ES-I3 (cell line): ENCODE data around the gene CAMK2B.

Experiments
- H3K36me3 ChIP-seq: 2 replicates; pipeline ENCODE4 v1.6.1; 2013; ENCODE audit warnings: mild to moderate bottlenecking, low read length, control low read depth, moderate library complexity; ENCODE audit not compliant: insufficient read depth
- H3K4me1 ChIP-seq: 2 replicates; pipeline ENCODE4 v1.6.1; 2013; ENCODE audit warnings: mild to moderate bottlenecking, control low read depth, low read length; ENCODE audit not compliant: insufficient read depth
- H3K9ac ChIP-seq: 2 replicates; pipeline ENCODE4 v1.6.1; 2013; ENCODE audit warnings: low read depth, mild to moderate bottlenecking, low read length, moderate library complexity
- H3K9me3 ChIP-seq: 2 replicates; pipeline ENCODE4 v1.6.1; 2013; ENCODE audit warnings: mild to moderate bottlenecking, low read length, moderate library complexity; ENCODE audit not compliant: control insufficient read depth, insufficient read depth

CAMK2B gene

DNA sequence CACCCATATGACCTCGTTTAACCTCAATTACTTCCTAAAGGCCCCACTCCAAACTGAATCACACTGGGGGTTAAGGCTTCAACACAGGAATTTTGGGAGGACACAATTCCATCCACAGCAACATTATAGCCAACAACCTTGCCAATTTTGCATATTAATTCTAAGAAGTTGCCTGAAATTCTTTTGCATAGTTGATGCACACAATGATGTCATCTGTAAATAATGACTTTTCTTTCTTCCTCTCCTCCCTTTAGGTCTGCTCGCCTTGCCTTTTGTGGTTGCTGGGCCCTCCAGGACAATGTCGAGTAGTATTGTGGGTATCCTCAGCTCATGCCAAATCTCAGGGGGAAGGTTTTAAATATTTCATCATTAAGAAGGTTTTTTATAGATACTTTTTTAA is 16.0 kb upstream of the CAMK2B start:
- Histone ChIP-seq H3K4me1 (no peaks in the 10 kb centered on the region), H3K9ac (no peak overlapping the region)

DNA sequence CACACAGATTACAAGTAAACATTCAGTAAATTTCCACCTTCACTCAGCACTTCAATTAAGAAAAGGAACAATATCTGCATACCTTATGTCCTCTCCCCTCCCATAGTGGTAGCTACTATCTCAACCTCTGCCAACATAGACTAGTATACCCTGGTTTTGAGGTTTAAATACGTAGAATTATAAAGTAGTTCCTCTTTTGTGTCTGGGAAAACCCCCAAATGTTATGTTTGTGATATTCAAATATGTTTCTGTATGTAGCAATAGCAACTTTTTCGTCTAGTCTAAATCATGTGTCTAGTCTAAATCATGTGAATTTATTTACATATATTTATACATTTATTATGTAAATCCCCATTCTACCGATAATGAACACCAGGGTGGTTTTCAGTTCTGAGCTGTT is 13.2 kb upstream of the CAMK2B start:
- 0 out of 2 replicates have a peak, but pooled peaks cover 3% of the 10 kb centered on the region for H3K9me3 ChIP-seq
- H3K4me1 ChIP-seq = peaks cover 6% of the 10 kb centered on the region; the same call in 1 of the 2 replicates
- no peak overlapping the region for H3K9ac ChIP-seq
- H3K36me3 ChIP-seq = no peaks in the 10 kb centered on the region

More for the DNA sequence above, 16.0 kb upstream of the CAMK2B start:
- Histone ChIP-seq H3K36me3 (no peaks in the 10 kb centered on the region), H3K9me3 (0 out of 2 replicates have a peak, but pooled peaks cover 3% of the 10 kb centered on the region)

DNA sequence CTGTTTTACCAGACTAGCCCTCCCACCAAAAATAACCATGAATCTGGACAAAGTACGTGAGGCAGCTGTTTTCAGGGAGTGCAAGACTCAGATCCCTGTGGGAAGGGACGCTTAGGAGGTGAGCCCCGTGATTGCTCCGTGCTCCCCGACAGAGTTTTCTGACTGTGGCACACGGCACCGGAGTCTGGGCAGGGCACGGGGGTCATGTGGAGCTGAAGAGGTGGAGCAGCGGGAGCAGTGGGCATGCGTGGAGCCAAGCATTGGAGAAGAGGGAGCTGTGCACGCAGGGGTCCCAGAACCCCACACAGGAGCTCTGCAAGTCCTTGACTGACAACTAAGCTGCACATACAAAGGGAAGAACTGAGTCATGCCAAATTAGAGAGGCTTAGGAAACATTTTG is 11.1 kb upstream of the CAMK2B start:
- H3K4me1 ChIP-seq = peaks cover 6% of the 10 kb centered on the region; the same call in 1 of the 2 replicates
- no peaks in the 10 kb centered on the region for H3K36me3 ChIP-seq
- no peak overlapping the region for H3K9ac ChIP-seq

DNA sequence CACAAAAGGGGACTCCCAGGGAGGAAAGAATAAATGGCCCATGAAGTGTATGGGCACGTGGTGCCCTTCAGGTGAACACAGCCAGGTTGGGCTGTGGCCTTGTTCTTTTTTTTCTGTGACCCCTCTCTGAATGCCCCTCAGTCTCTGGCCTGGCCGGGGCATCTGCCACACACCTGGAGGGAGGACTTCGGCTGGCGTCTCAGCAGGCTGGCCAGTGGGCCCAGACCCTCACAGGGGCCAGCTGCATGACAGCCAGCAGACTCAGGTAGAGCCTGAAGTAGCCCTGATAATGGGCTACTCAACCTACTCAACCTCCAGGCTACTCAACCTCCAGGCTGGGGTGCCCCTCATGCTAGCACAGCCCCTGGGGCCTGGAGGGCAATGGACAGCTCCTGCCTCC is 9.8 kb upstream of the CAMK2B start:
- Histone ChIP-seq H3K4me1 (peaks cover 6% of the 10 kb centered on the region; the same call in 1 of the 2 replicates), H3K9ac (no peak overlapping the region), H3K9me3 (no peaks in the 10 kb centered on the region), H3K36me3 (no peaks in the 10 kb centered on the region)

More for the DNA sequence above, 11.1 kb upstream of the CAMK2B start:
- H3K9me3 ChIP-seq = no peaks in the 10 kb centered on the region

DNA sequence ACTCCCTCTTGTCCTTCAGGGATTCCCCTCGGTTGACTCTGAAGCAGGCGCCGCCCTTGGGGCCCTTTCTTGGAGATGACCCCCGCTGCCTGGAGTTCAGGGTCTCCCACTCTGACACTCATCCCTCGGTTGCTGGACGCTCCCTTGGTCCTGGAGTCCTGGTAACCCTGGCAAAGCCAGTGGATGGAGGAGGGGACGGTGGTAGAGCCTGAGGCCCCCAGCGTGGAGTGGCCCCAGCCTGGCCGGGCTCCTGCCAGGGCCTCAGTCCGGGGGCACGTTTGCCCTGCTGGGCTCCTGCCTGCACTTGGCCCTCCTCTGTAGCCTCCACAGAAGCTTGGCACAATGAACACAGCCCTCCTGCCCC is 9.3 kb upstream of the CAMK2B start:
- no peaks in the 10 kb centered on the region for H3K36me3 ChIP-seq
- peaks cover 6% of the 10 kb centered on the region; the same call in 1 of the 2 replicates for H3K4me1 ChIP-seq
- H3K9ac ChIP-seq = no peak overlapping the region
- H3K9me3 ChIP-seq = no peaks in the 10 kb centered on the region

DNA sequence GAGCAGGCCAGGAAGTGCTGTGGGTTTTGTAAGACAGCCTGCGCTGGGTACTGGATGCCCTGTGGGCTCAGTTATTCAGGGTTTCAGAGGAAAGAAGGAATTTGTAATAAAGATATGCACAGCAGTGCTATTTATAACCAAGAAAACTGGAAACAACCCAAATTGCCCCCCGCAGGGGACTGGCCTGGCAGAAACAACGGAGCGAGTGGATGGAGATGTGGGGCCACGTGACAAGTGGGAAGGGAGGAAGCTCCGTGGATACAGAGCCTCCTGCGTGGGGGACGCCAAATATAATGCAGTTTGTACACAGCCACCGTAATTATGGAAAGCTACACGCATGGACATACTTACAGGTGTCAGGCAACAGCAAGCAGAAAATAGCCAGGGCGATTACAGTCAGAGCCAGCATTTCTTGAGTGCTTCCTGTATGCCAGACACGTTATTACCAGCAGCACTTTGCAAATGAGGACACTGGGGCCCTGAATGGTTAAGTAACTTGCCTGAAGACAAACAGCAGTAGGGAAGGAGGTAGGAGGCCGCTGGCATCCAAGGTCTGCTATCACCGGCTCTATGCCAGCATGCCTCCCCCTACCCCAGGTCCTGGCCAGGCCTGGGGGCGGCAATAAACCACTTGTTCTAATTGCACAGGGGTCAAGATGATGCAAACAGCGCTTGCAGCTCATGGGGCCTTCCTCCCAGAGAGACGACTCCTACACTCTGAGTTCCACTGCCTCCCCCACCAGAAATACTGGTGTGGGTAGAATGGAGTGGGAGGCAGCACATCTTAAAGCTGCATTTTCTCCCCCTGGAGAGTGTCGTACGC is 8.7 kb upstream of the CAMK2B start:
- Histone ChIP-seq H3K9me3 (no peaks in the 10 kb centered on the region), H3K4me1 (peaks cover 6% of the 10 kb centered on the region; the same call in 1 of the 2 replicates), H3K9ac (no peak overlapping the region), H3K36me3 (no peaks in the 10 kb centered on the region)

DNA sequence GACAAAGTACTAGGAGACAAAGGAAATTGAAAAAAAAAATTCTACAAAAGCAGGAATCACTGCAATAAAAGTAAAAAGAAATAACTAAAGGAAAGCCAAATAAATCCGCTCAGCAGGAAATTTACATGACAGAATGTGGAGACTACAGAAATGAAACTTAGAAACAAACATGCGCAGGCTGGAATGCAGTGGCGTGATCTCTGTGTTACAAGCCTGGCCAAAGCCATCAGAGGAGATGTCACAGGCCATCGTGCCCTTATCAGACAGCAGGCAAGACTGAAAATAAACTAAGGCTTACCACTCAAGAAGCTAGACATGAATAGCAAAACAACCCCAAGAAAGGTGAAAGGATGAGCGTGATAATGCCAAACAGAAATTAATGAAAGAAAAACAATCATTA is 6.3 kb upstream of the CAMK2B start:
- Histone ChIP-seq H3K9me3 (no peaks in the 10 kb centered on the region), H3K36me3 (no peaks in the 10 kb centered on the region), H3K4me1 (peaks cover 6% of the 10 kb centered on the region; the same call in 1 of the 2 replicates), H3K9ac (no peak overlapping the region)

DNA sequence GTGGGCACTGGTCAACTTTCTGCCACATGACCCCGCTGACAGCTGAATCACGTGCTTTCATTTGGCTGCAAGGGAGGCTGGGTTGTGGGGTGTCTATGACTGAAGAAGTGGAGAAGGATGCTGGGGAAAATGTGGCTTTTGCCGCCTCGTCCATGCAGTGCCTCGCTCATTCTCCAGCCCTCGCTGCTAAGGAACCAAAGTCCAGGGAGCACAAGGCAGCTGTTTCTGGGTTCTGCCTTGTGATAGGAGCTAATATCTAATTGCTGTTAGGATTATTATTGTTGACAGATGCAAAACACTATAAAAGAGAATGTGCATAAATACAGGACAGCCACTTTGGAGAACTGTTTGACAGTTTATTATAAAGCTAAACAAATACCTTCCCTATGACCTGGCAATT is 4.9 kb upstream of the CAMK2B start:
- Histone ChIP-seq H3K9ac (no peak overlapping the region), H3K4me1 (peaks cover 6% of the 10 kb centered on the region; the same call in 1 of the 2 replicates), H3K36me3 (no peaks in the 10 kb centered on the region), H3K9me3 (no peaks in the 10 kb centered on the region)

DNA sequence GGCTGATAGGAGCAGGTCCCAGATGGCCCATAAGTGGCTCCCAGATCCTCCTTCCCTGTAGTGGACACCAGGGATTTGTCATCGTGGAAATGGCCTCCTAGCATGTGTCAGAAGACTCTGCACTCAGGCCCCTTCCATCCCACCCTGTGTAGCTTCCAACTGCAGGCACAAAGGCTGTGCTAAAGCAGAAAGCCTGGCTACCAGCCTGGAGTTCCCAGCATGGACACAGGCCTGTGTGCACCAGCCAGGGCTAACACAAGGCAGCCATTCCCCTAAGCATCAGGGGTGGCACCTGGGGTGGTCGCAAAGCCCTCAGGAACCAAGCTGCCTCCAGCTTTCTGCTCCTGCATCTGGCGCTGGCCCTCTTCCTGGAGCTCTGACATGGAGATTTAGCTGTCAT is 4.5 kb upstream of the CAMK2B start:
- Histone ChIP-seq H3K9me3 (no peaks in the 10 kb centered on the region), H3K4me1 (peaks cover 6% of the 10 kb centered on the region; the same call in 1 of the 2 replicates), H3K36me3 (no peaks in the 10 kb centered on the region), H3K9ac (no peak overlapping the region)

DNA sequence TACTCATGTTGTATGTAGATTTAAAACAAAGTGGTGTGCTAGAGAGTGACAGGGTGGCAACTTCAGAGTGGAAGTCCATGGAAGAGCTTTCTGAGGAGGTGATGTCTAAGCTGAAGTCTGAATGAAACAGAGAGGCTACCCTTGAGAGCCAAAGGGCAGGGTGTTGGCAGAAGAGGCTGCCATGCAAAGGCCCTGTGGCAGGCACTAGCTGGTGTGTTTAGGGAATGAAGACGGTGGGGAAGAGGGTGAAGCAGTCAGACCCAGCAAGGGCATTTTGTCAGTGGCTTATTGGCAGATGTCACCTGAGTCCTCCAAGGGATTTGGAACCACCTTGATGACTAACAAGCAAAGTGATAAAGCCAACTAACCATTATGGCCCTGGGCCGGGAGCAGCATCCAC is 3.7 kb upstream of the CAMK2B start:
- H3K9me3 ChIP-seq = no peaks in the 10 kb centered on the region
- no peaks in the 10 kb centered on the region for H3K36me3 ChIP-seq
- H3K9ac ChIP-seq = no peak overlapping the region
- peaks cover 3% of the 10 kb centered on the region; the same call in 1 of the 2 replicates for H3K4me1 ChIP-seq

DNA sequence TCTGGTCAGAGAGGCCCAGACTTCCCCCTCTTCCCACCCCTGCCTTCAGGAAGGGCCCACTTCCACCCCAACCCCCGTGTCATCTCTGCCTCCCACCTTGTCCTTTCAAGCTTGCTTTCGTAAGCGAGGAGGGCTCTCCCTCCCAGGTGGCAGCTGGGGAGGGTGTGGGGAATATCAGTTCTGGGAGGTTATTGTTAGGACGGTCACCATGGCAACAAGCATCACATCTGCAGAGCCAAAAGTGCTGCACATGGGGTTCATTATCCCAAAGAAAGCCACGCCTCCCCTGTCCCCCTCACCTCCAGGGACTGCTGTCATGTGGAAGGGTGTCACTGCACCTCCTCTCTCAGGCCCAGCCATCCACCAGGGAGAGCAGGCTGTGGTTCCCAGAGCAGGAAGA is 2.6 kb upstream of the CAMK2B start:
- H3K9me3 ChIP-seq = no peaks in the 10 kb centered on the region
- H3K4me1 ChIP-seq = no peaks in the 10 kb centered on the region
- H3K36me3 ChIP-seq = no peaks in the 10 kb centered on the region
- H3K9ac ChIP-seq = no peak overlapping the region

DNA sequence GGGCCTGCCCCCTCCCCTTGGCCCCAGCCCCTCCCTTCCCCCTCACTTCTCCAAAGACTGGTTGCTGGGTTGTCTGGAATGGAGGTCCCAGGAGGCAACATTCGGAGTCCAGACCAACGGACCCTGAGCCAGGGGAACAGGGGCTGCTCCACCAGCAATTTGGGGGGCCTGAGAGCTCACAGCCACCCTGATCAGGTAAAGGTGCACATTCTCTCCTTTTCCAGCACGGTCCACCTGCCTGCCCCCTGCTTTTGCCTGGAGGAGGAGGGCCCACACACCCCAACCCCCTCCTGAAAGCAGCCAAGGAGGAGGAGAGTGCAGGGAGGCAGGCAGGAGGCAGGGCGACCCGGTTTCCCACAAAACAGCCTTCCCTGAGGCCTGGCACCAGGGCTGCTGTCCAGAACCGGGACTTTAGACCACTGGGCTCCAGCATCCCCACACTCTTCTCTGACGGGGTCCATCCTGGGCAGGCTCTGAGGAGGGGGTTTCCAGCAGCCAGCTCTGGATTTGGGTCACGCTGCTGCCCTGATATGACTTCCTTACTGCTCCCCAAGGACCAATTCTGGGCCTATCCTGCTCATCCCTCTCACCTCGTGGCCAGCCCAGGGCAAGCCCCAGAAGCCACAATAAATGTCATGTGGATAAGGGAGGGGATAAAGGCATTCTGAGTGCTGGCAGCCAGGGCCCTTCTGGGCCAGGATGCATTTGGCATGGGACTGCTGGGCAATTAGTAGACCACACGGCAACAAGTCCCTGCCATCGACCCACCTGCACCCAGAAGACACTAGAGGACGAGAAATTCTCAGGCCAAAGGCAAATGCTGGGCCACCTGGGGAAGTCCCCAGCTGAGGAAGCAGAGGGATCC is 1.1 kb upstream of the CAMK2B start:
- H3K4me1 ChIP-seq = no peaks in the 10 kb centered on the region
- H3K9me3 ChIP-seq = no peaks in the 10 kb centered on the region
- H3K9ac ChIP-seq = no peak overlapping the region
- H3K36me3 ChIP-seq = no peaks in the 10 kb centered on the region

DNA sequence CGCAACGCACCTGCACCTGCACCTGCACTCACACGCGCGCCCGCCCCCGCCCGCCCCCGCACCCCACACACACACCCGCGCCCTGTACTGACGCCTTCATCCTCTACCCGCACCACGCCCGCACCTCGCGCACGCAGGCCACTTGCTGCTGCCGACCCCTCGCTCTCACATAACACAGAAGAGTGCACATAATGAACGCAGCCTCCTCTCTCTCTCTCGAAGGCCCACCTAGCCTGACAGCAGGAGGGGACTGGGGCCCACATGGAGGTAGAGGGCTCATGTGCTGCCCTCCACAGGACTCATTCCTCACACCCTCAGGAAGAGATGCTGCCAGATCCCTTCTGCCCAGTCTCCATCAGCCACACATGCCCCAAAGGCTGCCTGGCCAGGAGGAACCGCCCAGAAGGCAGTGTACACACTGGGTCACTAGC is 432 bp upstream of the CAMK2B start:
- Histone ChIP-seq H3K9me3 (no peaks in the 10 kb centered on the region), H3K36me3 (no peaks in the 10 kb centered on the region)

DNA sequence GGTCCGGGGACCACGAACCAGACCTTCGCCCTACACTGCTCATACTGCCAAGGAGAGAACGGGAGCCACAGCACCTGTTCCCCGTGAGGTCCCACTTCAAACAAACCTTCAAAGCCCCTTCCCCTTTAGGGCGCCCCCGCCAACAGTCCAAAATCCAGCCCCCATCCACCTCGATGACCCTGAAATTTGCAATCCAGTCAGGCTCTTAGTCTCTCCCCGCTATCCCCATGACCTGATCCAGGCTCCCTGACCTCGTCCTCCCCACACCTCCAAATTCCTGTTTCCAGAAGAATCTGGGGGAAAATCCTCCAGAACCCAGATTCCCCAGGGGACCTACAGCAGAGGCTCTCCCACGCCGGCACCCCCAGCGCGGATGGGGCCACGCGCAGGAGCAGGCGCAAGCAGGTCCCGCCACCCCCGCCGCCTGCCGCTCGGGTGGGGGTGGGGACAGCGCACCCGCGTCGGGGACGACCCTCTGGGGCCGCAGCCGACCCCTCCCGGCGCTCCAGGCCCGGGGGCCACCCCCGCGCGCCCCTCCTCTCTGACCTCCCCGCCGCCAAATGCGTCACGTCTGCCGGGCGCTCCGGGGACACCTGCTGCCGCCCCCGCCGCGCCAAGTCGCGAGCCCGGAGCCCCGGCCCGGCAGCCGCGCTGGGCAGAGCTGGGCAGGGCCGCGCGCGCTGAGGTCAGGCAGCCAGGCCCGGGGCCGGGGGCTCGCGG is 753 bp downstream of the CAMK2B start:
- no peaks in the 10 kb centered on the region for H3K9me3 ChIP-seq
- H3K36me3 ChIP-seq = no peaks in the 10 kb centered on the region
- no peaks in the 10 kb centered on the region for H3K4me1 ChIP-seq
- peak overlapping the region; percentile 40; the same call in 1 of the 2 replicates for H3K9ac ChIP-seq

More for the DNA sequence above, 432 bp upstream of the CAMK2B start:
- H3K4me1 ChIP-seq = no peaks in the 10 kb centered on the region
- no peak overlapping the region for H3K9ac ChIP-seq
